Uterus (tissue), 4 donors: ENCODE results near the gene PPM1H. TPM values are rescaled to one million over a fixed set of nuclear protein-coding genes. Genes with fewer than 3 reads are reported as not detected.
A peak's percentile ranks its signal among the peaks of the same experiment; 100 is the strongest.

Experiments
- DNase-seq, 2 donors: peaks; one replicate each; pipeline ENCODE4 v3.0.0-alpha.2; 2019 to 2020
- H3K27ac ChIP-seq, 2 donors: fragments of 200-600 bp; sonication (generic); 1 replicate in 1 of 2; 2 replicates in 1 of 2; pipeline ENCODE4 v1.5.1; 2016 to 2018
- H3K27me3 ChIP-seq, 2 donors: fragments of 200-600 bp; sonication (generic); one replicate each; pipeline ENCODE4 v1.5.1; 2018 to 2019; ENCODE audit warnings: control low read depth in 1 of 2
- H3K36me3 ChIP-seq, 2 donors: fragments of 200-600 bp; sonication (generic); one replicate each; pipeline ENCODE4 v1.5.1; 2019; ENCODE audit warnings: control low read depth in 1 of 2
- H3K4me1 ChIP-seq, 2 donors: fragments of 200-600 bp; sonication (generic); one replicate each; pipeline ENCODE4 v1.5.1; 2018 to 2019; ENCODE audit warnings: control low read depth in 1 of 2
- H3K4me3 ChIP-seq, 2 donors: fragments of 200-600 bp; sonication (generic); 1 replicate in 1 of 2; 2 replicates in 1 of 2; pipeline ENCODE4 v1.5.1; 2018 to 2019; ENCODE audit warnings: mild to moderate bottlenecking in 1 of 2
- H3K9me3 ChIP-seq, 2 donors: fragments of 200-600 bp; sonication (generic); one replicate each; pipeline ENCODE4 v1.5.1; 2019; ENCODE audit warnings: control low read depth in 1 of 2
- POLR2A ChIP-seq, 2 donors: fragments of 450-650 bp; IDR thresholded peaks; one replicate each; pipeline ENCODE4 v1.6.1; 2016; ENCODE audit warnings: antibody characterized with exemption in 2 of 2, mild to moderate bottlenecking in 1 of 2, moderate library complexity in 1 of 2
- intact Hi-C: fragments of 100-400 bp; cut with DNase I; formaldehyde crosslinking; loops from one replicate; pipeline ENCODE4 v1.15.1; 2023; ENCODE audit warnings: low total_unique reads
- total RNA-seq, 4 donors: library from RNA; depleted of rRNA in 3 of 4; stranded (reverse); fragments of >200 nt in 3 of 4; gene quantifications; one replicate each; pipeline versions ENCODE4 v1.1.0 to v1.2.4, GENCODE V29; 2014 to 2023
- TF ChIP-seq, protein P1 (sequence below), 4 experiments: fragments of 200-600 bp in 2 of 4; fragments of 450-650 bp in 2 of 4; sonication (generic) in 2 of 4; IDR thresholded peaks; one replicate each; pipeline ENCODE4 v1.5.1; 2016 to 2019; ENCODE audit warnings: antibody characterized with exemption in 4 of 4, mild to moderate bottlenecking in 2 of 4, moderate library complexity in 1 of 4
- donor health status: DM: yes; HTN: yes; CAD: no.

The PPM1H gene
- total RNA-seq, 4 donors from 2014 or later: 2.0 to 24.1 (median 6.6) TPM

DNA sequence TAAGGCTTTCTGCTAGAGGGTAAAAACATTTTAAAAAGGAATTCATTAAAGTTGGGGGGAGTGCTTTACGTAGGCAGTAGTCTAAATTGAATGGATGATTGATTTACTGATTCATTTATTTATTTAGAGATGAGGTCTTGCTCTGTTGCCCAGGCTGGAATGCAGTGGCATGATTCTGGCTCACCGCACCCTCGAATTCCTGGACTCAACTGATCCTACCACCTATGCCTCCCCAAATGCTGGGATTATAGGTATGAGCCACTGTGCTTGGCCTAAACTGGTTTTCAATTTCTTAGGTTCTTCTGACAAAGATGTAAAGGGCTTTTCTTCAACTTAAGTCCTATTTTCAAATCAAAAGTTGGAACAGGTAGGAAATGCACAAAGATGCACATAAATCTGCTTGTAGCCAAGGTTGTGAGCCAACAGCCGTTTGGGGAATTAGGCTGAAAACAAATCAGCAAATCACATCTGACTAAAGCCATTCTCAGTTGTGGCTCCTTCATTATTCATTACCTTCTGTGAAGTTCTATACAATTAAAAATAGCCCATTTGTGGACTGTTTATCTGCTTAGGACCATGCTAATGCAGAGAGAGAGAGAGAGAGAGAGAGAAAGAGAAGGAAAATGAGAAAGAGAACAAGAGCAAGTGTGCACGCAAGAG is 218.0 kb downstream of the PPM1H start:
- intact Hi-C loops: no loop called here
- no peak for DNase-seq
- TF ChIP-seq, protein P1, sequence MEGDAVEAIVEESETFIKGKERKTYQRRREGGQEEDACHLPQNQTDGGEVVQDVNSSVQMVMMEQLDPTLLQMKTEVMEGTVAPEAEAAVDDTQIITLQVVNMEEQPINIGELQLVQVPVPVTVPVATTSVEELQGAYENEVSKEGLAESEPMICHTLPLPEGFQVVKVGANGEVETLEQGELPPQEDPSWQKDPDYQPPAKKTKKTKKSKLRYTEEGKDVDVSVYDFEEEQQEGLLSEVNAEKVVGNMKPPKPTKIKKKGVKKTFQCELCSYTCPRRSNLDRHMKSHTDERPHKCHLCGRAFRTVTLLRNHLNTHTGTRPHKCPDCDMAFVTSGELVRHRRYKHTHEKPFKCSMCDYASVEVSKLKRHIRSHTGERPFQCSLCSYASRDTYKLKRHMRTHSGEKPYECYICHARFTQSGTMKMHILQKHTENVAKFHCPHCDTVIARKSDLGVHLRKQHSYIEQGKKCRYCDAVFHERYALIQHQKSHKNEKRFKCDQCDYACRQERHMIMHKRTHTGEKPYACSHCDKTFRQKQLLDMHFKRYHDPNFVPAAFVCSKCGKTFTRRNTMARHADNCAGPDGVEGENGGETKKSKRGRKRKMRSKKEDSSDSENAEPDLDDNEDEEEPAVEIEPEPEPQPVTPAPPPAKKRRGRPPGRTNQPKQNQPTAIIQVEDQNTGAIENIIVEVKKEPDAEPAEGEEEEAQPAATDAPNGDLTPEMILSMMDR (IDR thresholded peaks at IDR 0.05): no peak
- no peak for TF ChIP-seq POLR2A (IDR thresholded peaks at IDR 0.05)
- peaks cover 0 to 6% of the 10 kb centered on the region in 2 donors for H3K4me1 ChIP-seq
- no peaks in the 10 kb centered on the region for H3K27me3 ChIP-seq
- no peaks in the 10 kb centered on the region for H3K36me3 ChIP-seq
- no peak overlapping the region for H3K4me3 ChIP-seq
- peak overlapping the region; percentile 11 to 45 for H3K27ac ChIP-seq
- H3K9me3 ChIP-seq: no peaks in the 10 kb centered on the region

GRCh38 chr12:62716037-62716436 is 218.9 kb downstream of the PPM1H start:
- Histone ChIP-seq H3K27me3 (no peaks in the 10 kb centered on the region), H3K4me1 (peaks cover 0 to 10% of the 10 kb centered on the region in 2 donors), H3K9me3 (no peaks in the 10 kb centered on the region), H3K36me3 (no peaks in the 10 kb centered on the region), H3K27ac (no peak overlapping the region), H3K4me3 (no peak overlapping the region)
- intact Hi-C loops: no loop called here
- TF ChIP-seq, protein P1 (IDR thresholded peaks at IDR 0.05): no peak
- TF ChIP-seq POLR2A (IDR thresholded peaks at IDR 0.05): no peak
- DNase-seq: no peak

DNA sequence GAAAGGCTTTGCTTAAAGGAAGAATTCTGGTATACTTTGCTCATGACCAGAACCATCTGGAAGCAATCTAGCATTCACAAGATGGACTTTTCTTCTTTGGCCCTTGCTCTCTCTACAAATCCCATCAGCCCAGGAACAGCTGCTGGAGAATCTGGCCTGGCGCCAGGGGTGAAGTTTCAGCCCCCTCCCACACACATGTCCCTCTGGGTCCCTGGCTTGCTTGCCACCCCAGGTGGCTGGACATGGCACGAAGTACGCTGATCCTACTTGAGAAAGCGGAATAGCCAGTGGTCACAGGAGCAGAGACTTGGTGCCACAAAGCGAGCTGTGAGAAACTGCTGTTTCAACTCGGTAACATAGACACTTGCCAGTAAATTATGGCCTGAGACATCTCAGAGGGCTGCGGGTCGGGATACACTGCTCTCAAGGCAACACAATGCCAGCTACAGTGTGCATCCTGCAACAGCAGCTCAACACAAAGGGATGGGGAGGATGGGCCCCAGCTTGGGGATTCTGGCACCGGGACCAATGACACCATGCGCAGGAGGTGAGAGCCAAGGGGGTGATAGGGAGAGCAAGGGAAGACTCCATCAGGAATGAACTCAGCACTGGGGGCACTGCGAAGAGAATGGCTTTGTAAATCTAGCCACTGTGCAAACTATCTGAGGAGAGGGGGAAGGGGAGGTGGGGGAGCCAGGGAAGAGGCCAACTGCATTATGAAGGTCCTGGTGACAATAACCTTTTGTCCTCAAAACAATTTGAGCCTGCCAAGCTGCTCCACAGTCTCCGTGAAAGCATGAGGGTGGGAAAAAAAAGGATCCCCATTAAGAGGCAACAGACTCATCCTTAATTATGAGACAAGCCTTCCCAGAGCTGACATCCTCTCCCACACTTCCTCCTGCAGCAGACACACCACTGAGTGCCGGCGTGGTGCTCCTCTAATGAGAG is 219.9 kb downstream of the PPM1H start:
- Histone ChIP-seq H3K4me3 (no peak overlapping the region), H3K9me3 (no peaks in the 10 kb centered on the region), H3K27ac (peak overlapping the region; percentile 44 to 66), H3K36me3 (no peaks in the 10 kb centered on the region), H3K4me1 (peaks cover 0 to 10% of the 10 kb centered on the region in 2 donors), H3K27me3 (no peaks in the 10 kb centered on the region)
- DNase-seq: peak; percentile 35 to 55
- no peak for TF ChIP-seq POLR2A (IDR thresholded peaks at IDR 0.05)
- TF ChIP-seq, protein P1 (IDR thresholded peaks at IDR 0.05): no peak
- intact Hi-C loops: no loop called here

DNA sequence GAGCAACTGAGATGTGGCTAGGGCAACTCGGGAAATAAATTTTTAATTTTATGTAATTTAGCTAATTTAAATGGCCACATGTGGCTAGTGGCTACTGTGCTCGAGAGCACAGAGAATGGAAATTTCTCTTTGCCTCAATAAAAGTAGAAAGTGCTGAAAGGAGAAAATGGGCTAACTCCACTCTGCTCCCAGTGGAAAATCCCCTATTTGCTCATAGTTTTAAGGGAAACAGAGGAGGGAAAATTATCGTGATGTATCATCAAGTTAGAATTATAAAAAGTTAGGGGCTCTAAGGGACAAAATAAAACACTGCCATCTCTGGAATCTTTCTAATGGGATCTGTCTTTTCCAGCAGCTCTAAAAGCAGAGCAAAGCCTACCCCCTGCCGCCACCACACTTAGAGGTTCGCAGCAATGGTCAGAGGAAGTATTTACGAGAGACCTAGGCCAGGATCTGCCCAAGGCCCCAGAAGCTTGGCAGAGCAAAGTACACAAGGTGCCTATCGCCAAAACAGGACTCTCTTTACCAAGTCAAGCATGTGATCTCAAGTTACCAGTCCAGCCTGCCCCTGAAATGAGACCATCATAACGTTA is 220.7 kb downstream of the PPM1H start:
- Histone ChIP-seq H3K27me3 (no peaks in the 10 kb centered on the region), H3K27ac (peak overlapping the region; percentile 44 to 66), H3K4me3 (no peak overlapping the region), H3K36me3 (no peaks in the 10 kb centered on the region), H3K4me1 (peaks cover 0 to 11% of the 10 kb centered on the region in 2 donors), H3K9me3 (no peaks in the 10 kb centered on the region)
- TF ChIP-seq POLR2A (IDR thresholded peaks at IDR 0.05): no peak
- TF ChIP-seq, protein P1 (IDR thresholded peaks at IDR 0.05): no peak
- intact Hi-C loops: no loop called here
- no peak for DNase-seq
